ENCODE data around the gene PVALEF. TPM values are rescaled to one million over a fixed set of nuclear protein-coding genes. Genes with fewer than 3 reads are reported as not detected.

The PVALEF gene
- total RNA-seq, 1 donor from 2014 or later, result 0.29 TPM

DNA sequence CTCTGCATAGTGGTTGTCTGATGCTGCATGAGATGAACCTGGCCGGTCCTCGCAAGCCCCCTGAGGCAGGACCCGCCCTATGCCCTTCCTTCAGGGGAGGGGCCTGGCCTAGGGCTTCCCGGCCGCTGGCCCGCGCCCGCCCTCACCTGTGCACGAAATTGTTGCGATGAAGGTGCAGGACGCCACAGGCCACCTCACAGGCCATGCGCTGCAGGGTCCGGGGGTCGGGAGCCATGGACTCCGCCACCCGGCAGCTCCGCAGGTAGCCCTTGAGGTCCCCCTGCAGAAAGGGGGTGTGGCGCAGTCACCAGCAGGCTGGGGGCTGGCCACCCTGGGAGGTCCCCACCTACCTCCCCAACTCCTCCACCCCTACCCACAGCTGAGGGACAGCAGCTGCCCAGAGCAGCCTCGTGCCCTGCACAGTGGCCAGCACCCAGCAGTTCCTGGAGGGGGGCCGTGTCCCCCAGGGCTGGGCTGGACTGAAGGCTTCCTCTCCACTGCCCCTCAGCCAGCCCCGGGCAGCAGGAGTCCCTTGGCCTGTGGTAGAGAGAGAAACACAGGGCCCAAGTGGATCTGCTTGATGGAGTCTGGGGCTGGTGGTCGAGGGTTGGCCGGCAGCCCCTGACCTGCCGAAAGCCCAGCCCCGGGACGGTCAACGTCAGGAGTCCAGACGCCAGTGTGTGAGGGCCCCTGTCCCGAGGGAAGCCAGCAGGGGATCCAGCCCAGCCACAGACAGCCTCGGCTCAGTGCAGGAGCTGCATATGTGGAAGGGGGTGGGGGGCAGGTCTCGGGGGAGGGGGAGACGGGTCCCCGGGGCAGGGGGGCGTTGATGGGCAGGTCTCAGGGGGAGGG, 38.8 kb upstream of the PVALEF start:
- Mint-ChIP-seq H3K4me1 (ENCODE audit: low read depth, unreplicated experiment) (peaks cover 4% of the 10 kb centered on the region), H3K4me3 (ENCODE audit: unreplicated experiment) (no peak overlapping the region), H3K27ac (ENCODE audit: unreplicated experiment) (no peak overlapping the region), H3K9me3 (ENCODE audit: unreplicated experiment) (peaks cover 2% of the 10 kb centered on the region), H3K36me3 (ENCODE audit: unreplicated experiment) (no peaks in the 10 kb centered on the region), H3K27me3 (ENCODE audit: unreplicated experiment) (no peaks in the 10 kb centered on the region)
- no peak for DNase-seq
- TF ChIP-seq, protein P1, sequence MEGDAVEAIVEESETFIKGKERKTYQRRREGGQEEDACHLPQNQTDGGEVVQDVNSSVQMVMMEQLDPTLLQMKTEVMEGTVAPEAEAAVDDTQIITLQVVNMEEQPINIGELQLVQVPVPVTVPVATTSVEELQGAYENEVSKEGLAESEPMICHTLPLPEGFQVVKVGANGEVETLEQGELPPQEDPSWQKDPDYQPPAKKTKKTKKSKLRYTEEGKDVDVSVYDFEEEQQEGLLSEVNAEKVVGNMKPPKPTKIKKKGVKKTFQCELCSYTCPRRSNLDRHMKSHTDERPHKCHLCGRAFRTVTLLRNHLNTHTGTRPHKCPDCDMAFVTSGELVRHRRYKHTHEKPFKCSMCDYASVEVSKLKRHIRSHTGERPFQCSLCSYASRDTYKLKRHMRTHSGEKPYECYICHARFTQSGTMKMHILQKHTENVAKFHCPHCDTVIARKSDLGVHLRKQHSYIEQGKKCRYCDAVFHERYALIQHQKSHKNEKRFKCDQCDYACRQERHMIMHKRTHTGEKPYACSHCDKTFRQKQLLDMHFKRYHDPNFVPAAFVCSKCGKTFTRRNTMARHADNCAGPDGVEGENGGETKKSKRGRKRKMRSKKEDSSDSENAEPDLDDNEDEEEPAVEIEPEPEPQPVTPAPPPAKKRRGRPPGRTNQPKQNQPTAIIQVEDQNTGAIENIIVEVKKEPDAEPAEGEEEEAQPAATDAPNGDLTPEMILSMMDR (IDR thresholded peaks at IDR 0.05; ENCODE audit: partially characterized antibody, unreplicated experiment), result no peak

DNA sequence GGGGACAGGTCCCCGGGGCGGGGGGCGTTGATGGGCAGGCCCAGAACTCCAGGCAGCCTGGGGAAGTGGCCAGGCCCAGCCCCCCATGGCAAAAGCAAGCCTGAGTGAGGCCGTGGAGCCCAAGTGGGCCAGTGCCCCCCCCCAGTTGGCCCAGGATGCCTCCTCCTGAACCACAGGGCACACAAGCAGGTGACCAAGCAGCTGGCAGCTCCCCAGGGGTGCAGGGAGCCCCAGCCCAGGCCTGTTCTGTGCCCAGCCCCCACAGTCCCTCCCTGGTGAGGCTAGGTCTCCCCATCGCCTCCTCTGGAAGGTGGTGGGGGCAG, 38.2 kb upstream of the PVALEF start:
- Mint-ChIP-seq H3K36me3 (ENCODE audit: unreplicated experiment) (no peaks in the 10 kb centered on the region), H3K27ac (ENCODE audit: unreplicated experiment) (no peak overlapping the region), H3K9me3 (ENCODE audit: unreplicated experiment) (peaks cover 2% of the 10 kb centered on the region), H3K4me3 (ENCODE audit: unreplicated experiment) (no peak overlapping the region), H3K4me1 (ENCODE audit: low read depth, unreplicated experiment) (peaks cover 4% of the 10 kb centered on the region), H3K27me3 (ENCODE audit: unreplicated experiment) (no peaks in the 10 kb centered on the region)
- no peak for DNase-seq
- TF ChIP-seq, protein P1 (IDR thresholded peaks at IDR 0.05; ENCODE audit: partially characterized antibody, unreplicated experiment), result no peak

DNA sequence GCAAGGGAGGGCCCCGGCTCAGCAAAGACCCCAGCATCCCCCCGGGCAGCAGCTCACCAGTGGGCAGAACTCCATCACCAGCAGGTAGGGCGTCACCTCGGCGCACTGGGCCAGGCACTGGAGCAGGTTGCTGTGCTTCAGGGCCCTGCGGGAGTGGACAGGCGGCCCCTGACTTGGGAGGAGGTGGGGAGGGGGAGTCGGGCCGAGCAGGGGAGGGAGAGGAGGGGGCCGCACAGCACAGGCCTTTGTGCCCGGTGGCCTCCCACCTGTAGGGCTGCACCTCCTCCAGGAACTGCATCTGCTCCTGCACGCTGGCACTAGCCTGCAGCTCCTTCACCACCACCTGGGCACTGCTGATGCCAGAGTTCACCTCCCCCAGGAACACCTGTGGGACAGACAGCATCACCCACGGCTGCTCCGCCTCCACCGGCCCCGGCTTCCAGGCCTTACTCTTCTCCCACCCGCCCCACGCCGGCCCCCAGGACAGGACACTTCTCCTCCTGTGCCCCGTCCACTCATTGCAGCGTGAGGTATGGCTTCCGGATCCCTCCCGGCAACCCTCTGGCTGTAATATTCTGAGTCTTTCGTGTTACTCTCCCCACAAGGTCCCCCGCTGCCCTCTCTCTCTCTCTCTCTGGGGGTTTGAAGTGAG, 37.7 kb upstream of the PVALEF start:
- TF ChIP-seq, protein P1 (IDR thresholded peaks at IDR 0.05; ENCODE audit: partially characterized antibody, unreplicated experiment), result no peak
- DNase-seq, result no peak
- no peaks in the 10 kb centered on the region for H3K27me3 Mint-ChIP-seq (ENCODE audit: unreplicated experiment)
- peaks cover 2% of the 10 kb centered on the region for H3K9me3 Mint-ChIP-seq (ENCODE audit: unreplicated experiment)
- H3K4me3 Mint-ChIP-seq (ENCODE audit: unreplicated experiment), result no peak overlapping the region
- H3K27ac Mint-ChIP-seq (ENCODE audit: unreplicated experiment), result no peak overlapping the region
- H3K36me3 Mint-ChIP-seq (ENCODE audit: unreplicated experiment), result no peaks in the 10 kb centered on the region
- H3K4me1 Mint-ChIP-seq (ENCODE audit: low read depth, unreplicated experiment), result peaks cover 4% of the 10 kb centered on the region

DNA sequence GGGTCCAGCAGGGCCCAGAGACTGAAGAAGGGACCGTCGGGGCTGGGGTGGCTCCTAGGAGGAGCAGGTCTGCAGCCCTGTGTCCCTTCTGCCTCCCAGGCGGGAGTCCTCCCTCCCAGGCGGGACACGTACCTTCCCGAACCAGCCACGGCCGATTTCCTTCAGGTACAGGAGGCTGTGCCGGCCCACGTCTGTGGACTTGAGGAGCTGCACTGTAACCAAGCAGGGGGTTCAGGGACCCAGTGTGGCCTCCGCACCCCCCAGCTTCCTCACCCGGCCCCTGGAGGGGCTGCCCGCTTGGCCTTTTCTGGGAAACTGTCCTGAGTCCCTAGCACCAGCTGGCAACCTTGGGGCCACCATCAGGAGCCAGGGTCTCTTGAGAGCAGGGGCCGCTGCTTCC, 37.0 kb upstream of the PVALEF start:
- TF ChIP-seq, protein P1 (IDR thresholded peaks at IDR 0.05; ENCODE audit: partially characterized antibody, unreplicated experiment), result no peak
- Mint-ChIP-seq H3K4me3 (ENCODE audit: unreplicated experiment) (no peak overlapping the region), H3K9me3 (ENCODE audit: unreplicated experiment) (peaks cover 2% of the 10 kb centered on the region), H3K27ac (ENCODE audit: unreplicated experiment) (no peak overlapping the region), H3K36me3 (ENCODE audit: unreplicated experiment) (no peaks in the 10 kb centered on the region), H3K4me1 (ENCODE audit: low read depth, unreplicated experiment) (peaks cover 4% of the 10 kb centered on the region), H3K27me3 (ENCODE audit: unreplicated experiment) (no peaks in the 10 kb centered on the region)
- no peak for DNase-seq

DNA sequence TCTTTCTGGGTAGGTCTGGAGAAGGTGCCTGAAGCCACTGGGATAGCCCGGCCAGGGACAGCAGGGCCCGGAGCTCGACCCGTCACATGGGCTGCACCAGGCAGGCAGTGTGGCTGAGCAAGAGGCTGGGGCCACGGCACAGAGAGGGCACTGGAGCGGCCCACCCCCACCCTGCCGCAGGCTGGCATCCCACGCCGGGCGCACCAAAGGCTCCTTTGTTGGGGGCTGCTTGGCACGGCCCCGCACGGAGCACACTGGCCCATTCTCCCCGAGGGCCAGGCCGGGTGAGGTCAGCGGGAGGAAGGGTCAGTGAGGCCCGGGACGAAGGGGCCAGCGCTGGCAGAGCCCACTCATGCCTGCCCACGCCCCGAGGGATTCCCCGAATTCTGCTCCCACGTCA, 36.5 kb upstream of the PVALEF start:
- Mint-ChIP-seq H3K4me3 (ENCODE audit: unreplicated experiment) (no peak overlapping the region), H3K27ac (ENCODE audit: unreplicated experiment) (no peak overlapping the region), H3K36me3 (ENCODE audit: unreplicated experiment) (no peaks in the 10 kb centered on the region), H3K27me3 (ENCODE audit: unreplicated experiment) (no peaks in the 10 kb centered on the region), H3K9me3 (ENCODE audit: unreplicated experiment) (peaks cover 2% of the 10 kb centered on the region), H3K4me1 (ENCODE audit: low read depth, unreplicated experiment) (peaks cover 4% of the 10 kb centered on the region)
- no peak for DNase-seq
- TF ChIP-seq, protein P1 (IDR thresholded peaks at IDR 0.05; ENCODE audit: partially characterized antibody, unreplicated experiment), result no peak

Measured in glutamatergic neuron (in vitro differentiated cells).